T-helper 1 cell (primary cell): ENCODE measurements around the gene CENPM.

Experiments used
- DNase-seq, 5 donors: peaks; one replicate each; pipeline ENCODE4 v3.0.0-alpha.2; 2012 to 2020

CENPM gene

GRCh38 chr22:41931701-41932269 lies 15.2 kb downstream of the CENPM start:
- DNase-seq = no peak

GRCh38 chr22:41929418-41929810 lies 17.5 kb downstream of the CENPM start:
- DNase-seq = no peak

GRCh38 chr22:41928593-41929417 lies 18.1 kb downstream of the CENPM start:
- DNase-seq = no peak

GRCh38 chr22:41927813-41928212 lies 19.1 kb downstream of the CENPM start:
- no peak for DNase-seq

GRCh38 chr22:41925783-41926460 lies 21.0 kb downstream of the CENPM start:
- peak; percentile 59 to 76 (median 70) for DNase-seq

- no peak for DNase-seq
Observed at GRCh38 chr22:41923595-41924276, 23.2 kb downstream of the CENPM start.

- no peak for DNase-seq
Observed at GRCh38 chr22:41922940-41923594, 23.9 kb downstream of the CENPM start.

- no peak for DNase-seq
Observed at GRCh38 chr22:41922328-41922727, 24.6 kb downstream of the CENPM start.

GRCh38 chr22:41920271-41920976 lies 26.5 kb downstream of the CENPM start:
- no peak for DNase-seq

GRCh38 chr22:41919357-41920224 lies 27.4 kb downstream of the CENPM start:
- peak in 2 of 5 donors; percentile 28 to 30 for DNase-seq

- no peak for DNase-seq
Observed at GRCh38 chr22:41917903-41918791, 28.8 kb downstream of the CENPM start.

- no peak for DNase-seq
Observed at GRCh38 chr22:41917375-41917902, 29.5 kb downstream of the CENPM start.

GRCh38 chr22:41916745-41917358 lies 30.1 kb downstream of the CENPM start:
- DNase-seq = no peak

GRCh38 chr22:41915786-41916493 lies 31.0 kb downstream of the CENPM start:
- no peak for DNase-seq

- peak; percentile 36 to 60 (median 52) for DNase-seq
Observed at GRCh38 chr22:41915035-41915785, 31.7 kb downstream of the CENPM start, which contains the start of gene SHISA8. Gene SHISA8 (minus strand): TSS chr22:41915074. CDS start chr22:41914667, 407 bp downstream.

GRCh38 chr22:41914611-41915034 lies 32.3 kb downstream of the CENPM start:
- no peak for DNase-seq

GRCh38 chr22:41913842-41914534 lies 33.0 kb downstream of the CENPM start:
- DNase-seq = no peak
